K562 (cell line): Measurements from ENCODE around the gene SYK. TPM values are rescaled to one million over a fixed set of nuclear protein-coding genes. Genes with fewer than 3 reads are reported as not detected.

Experiments used
- ATAC-seq: fragments of 200-7000 bp; cut with Tn5 transposase; 3 replicates; pipeline ENCODE4 v1.9.1; 2020; ENCODE audit warnings: moderate library complexity
- BruUV-seq: library from RNA; stranded (reverse); fragments of 400-500 nt; replicated peaks from 2 replicates; lab custom pipeline; 2021; lab: Mats Ljungman, UMichigan
- CTCF ChIA-PET: fragments of 300-600 bp; formaldehyde crosslinking; extraction: SDS; loops from one replicate; lab custom pipeline; 2021; ENCODE audit warnings: low intra/inter-chr PET ratio; lab: Yijun Ruan, JAX
- POLR2A ChIA-PET: fragments of 300-600, 350-650 bp; sonication (Branson Sonifier 250); formaldehyde crosslinking; extraction: SDS; loops from one replicate; lab custom pipeline; 2021; ENCODE audit warnings: antibody characterized with exemption, inconsistent platforms; lab: Yijun Ruan, JAX
- DNase-seq, 4 experiments: peaks; one replicate each; pipeline versions ENCODE4 v3.0.0 to v3.0.0-alpha.2; 2011 to 2018; ENCODE audit warnings: low spot score in 3 of 4, mixed read lengths in 3 of 4; ENCODE audit errors: extremely low read depth in 1 of 4
- FAIRE-seq: peaks from 2 replicates; lab custom pipeline; 2011; peaks lifted over from hg19 to GRCh38; lab: Jason Lieb, UNC
- H2AFZ ChIP-seq: 2 replicates; pipeline ENCODE4 v1.6.0; 2011; ENCODE audit warnings: low read depth, low read length, control low read depth, inconsistent platforms
- H3K27ac ChIP-seq: fragments of 200-600 bp; 3 replicates; pipeline ENCODE4 v1.8.0; 2011; ENCODE audit warnings: low read depth, mild to moderate bottlenecking, control low read depth, inconsistent platforms, low read length, moderate library complexity, mixed read lengths; ENCODE audit errors: extremely low read depth
- H3K27me3 ChIP-seq, 2 experiments: fragments of 300-600 bp in 1 of 2; 2 replicates in 1 of 2; 3 replicates in 1 of 2; pipeline versions ENCODE4 v1.6.0 to v1.8.0; 2011; ENCODE audit warnings: inconsistent platforms in 2 of 2, low read length in 2 of 2, mild to moderate bottlenecking in 1 of 2, mixed read lengths in 1 of 2, moderate library complexity in 1 of 2; ENCODE audit not compliant: control insufficient read depth in 2 of 2, insufficient read depth in 2 of 2
- H3K36me3 ChIP-seq: fragments of 300-600 bp; 3 replicates; pipeline ENCODE4 v1.8.0; 2011; ENCODE audit warnings: mild to moderate bottlenecking, low read length, inconsistent platforms; ENCODE audit not compliant: control insufficient read depth, insufficient read depth
- H3K4me1 ChIP-seq, 2 experiments: fragments of 200-600 bp in 1 of 2; replicated peaks in 1 of 2; 2 replicates in 1 of 2; 3 replicates in 1 of 2; pipeline versions ENCODE4 v1.5.1 to v1.8.0; 2011; ENCODE audit warnings: inconsistent platforms in 2 of 2, low read length in 2 of 2, mild to moderate bottlenecking in 1 of 2, mixed read lengths in 1 of 2, moderate library complexity in 1 of 2; ENCODE audit not compliant: control insufficient read depth in 2 of 2, insufficient read depth in 2 of 2
- H3K4me2 ChIP-seq: 2 replicates; pipeline ENCODE4 v1.6.1; 2011; ENCODE audit warnings: low read length, control low read depth, inconsistent platforms, mixed read lengths; ENCODE audit not compliant: insufficient read depth
- H3K4me3 ChIP-seq: fragments of 200-600 bp; sonication (generic), shearing (Covaris generic); 2 replicates; pipeline ENCODE4 v1.5.1; 2016; ENCODE audit warnings: control low read depth, inconsistent platforms
- H3K79me2 ChIP-seq: fragments of 200-600 bp; 3 replicates; pipeline ENCODE4 v1.8.0; 2011; ENCODE audit warnings: low read length, inconsistent platforms; ENCODE audit not compliant: control insufficient read depth, insufficient read depth
- H3K9ac ChIP-seq, 2 experiments: 2 replicates each; pipeline versions ENCODE4 v1.6.0 to v1.6.1; 2011; ENCODE audit warnings: low read depth in 2 of 2, low read length in 2 of 2, control low read depth in 1 of 2, inconsistent platforms in 1 of 2, mild to moderate bottlenecking in 1 of 2, mixed read lengths in 1 of 2; ENCODE audit not compliant: insufficient read depth in 1 of 2
- H3K9me1 ChIP-seq: one replicate; pipeline ENCODE4 v1.6.0; 2011; ENCODE audit warnings: inconsistent platforms, mild to moderate bottlenecking, low read length, moderate library complexity; ENCODE audit not compliant: control insufficient read depth, insufficient read depth
- H3K9me3 ChIP-seq: replicated peaks from 2 replicates; pipeline ENCODE4 v1.5.1; 2011; ENCODE audit warnings: low read depth, low read length, inconsistent platforms; ENCODE audit not compliant: control insufficient read depth, insufficient read depth
- H4K20me1 ChIP-seq: replicated peaks from 2 replicates; pipeline ENCODE4 v1.6.1; 2011; ENCODE audit warnings: low read length, inconsistent platforms, mixed read lengths; ENCODE audit not compliant: control insufficient read depth, insufficient read depth
- HDAC8 ChIP-seq: fragments of 450-650 bp; IDR thresholded peaks from 2 replicates; pipeline ENCODE4 v1.6.1; 2016; ENCODE audit warnings: mild to moderate bottlenecking, missing genetic modification characterization, moderate library complexity, missing compliant biosample characterization
- HMGN3 ChIP-seq: IDR thresholded peaks from 2 replicates; pipeline ENCODE4 v1.6.1; 2011; ENCODE audit warnings: borderline replicate concordance, low read depth, mild to moderate bottlenecking, mixed read lengths, low read length; ENCODE audit not compliant: insufficient read length; ENCODE audit errors: extremely low read depth
- NFIC ChIP-seq: fragments of 450-650 bp; IDR thresholded peaks from 2 replicates; pipeline ENCODE4 v1.6.1; 2017; ENCODE audit warnings: mild to moderate bottlenecking, inconsistent platforms
- NFIX ChIP-seq: fragments of 250-450 bp; sonication (Bioruptor Pico); IDR thresholded peaks from 2 replicates; pipeline ENCODE4 v1.4.0; 2020; ENCODE audit warnings: low read depth, mild to moderate bottlenecking, moderate library complexity
- RBM25 ChIP-seq: fragments of 200-400 bp; formaldehyde crosslinking; IDR thresholded peaks from 2 replicates; pipeline ENCODE4 v1.6.1; 2018; ENCODE audit warnings: low read length, low read depth, moderate library complexity; ENCODE audit not compliant: severe bottlenecking
- SPI1 ChIP-seq: IDR thresholded peaks from 2 replicates; pipeline ENCODE4 v1.6.1; 2011; ENCODE audit warnings: low read depth, low read length, control low read depth, borderline replicate concordance
- YBX1 ChIP-seq: fragments of 450-650 bp; IDR thresholded peaks from 2 replicates; pipeline ENCODE4 v1.7.1; 2016; ENCODE audit warnings: mild to moderate bottlenecking
- ZNF41 ChIP-seq: fragments of 250-450 bp; sonication (Bioruptor Pico); conservative IDR thresholded peaks from 2 replicates; pipeline ENCODE4 v1.4.0; 2020; ENCODE audit warnings: mild to moderate bottlenecking
- WGBS: fragments of 100-300 bp; shearing (Covaris generic); methylation state at CpG from one replicate; pipeline ENCODE4 v1.1.6; 2016; ENCODE audit warnings: low coverage, mixed read lengths; ENCODE audit not compliant: insufficient coverage; ENCODE audit errors: missing lambda C conversion rate; 5-methylcytosine and 5-hydroxymethylcytosine counted together
- in situ Hi-C: fragments of 300-500 bp; cut with MboI; formaldehyde crosslinking; loops from 4 replicates; pipeline ENCODE4 v1.15.0; 2018; ENCODE audit warnings: inconsistent platforms, mixed read lengths
- intact Hi-C: fragments of 100-400 bp; cut with micrococcal nuclease; formaldehyde crosslinking; loops from 2 replicates; pipeline ENCODE4 v1.14.2; 2022
- polyA plus RNA-seq, 8 experiments: library from polyadenylated mRNA; depleted of rRNA in 4 of 8; stranded (reverse) in 5 of 8; unstranded in 3 of 8; fragments of >200 nt; fragmentation: Nextera tagmentation in 2 of 8; fragmentation: Illumina TruSeq in 1 of 8; extraction: Ambion mirVana in 2 of 8; extraction: Trizol in 1 of 8; gene quantifications; 2 replicates each; pipeline versions ENCODE4 v1.2.1 to v1.2.3, GENCODE V29; 2011 to 2014; ENCODE audit warnings: inconsistent platforms in 1 of 8, missing spikeins in 1 of 8
- total RNA-seq, 7 experiments: library from RNA; depleted of rRNA in 6 of 7; stranded (reverse); fragments of >200 nt in 6 of 7; fragmentation: Illumina TruSeq in 2 of 7; extraction: Trizol in 2 of 7; gene quantifications; 2 replicates each; pipeline versions ENCODE4 v1.2.1 to v1.2.3, GENCODE V29; 2011 to 2021; ENCODE audit warnings: low replicate concordance in 1 of 7
- TF ChIP-seq, protein P1 (sequence below): IDR thresholded peaks from 2 replicates; pipeline ENCODE4 v1.6.1; 2016; ENCODE audit warnings: missing genetic modification characterization, missing compliant biosample characterization

The SYK gene
- total and polyA plus RNA-seq, 9 of the 15 experiments (the other 6 are each of a cell fraction or from before 2014, with no cell fraction given) = 3.9 to 32.7 (median 16.7) TPM

DNA sequence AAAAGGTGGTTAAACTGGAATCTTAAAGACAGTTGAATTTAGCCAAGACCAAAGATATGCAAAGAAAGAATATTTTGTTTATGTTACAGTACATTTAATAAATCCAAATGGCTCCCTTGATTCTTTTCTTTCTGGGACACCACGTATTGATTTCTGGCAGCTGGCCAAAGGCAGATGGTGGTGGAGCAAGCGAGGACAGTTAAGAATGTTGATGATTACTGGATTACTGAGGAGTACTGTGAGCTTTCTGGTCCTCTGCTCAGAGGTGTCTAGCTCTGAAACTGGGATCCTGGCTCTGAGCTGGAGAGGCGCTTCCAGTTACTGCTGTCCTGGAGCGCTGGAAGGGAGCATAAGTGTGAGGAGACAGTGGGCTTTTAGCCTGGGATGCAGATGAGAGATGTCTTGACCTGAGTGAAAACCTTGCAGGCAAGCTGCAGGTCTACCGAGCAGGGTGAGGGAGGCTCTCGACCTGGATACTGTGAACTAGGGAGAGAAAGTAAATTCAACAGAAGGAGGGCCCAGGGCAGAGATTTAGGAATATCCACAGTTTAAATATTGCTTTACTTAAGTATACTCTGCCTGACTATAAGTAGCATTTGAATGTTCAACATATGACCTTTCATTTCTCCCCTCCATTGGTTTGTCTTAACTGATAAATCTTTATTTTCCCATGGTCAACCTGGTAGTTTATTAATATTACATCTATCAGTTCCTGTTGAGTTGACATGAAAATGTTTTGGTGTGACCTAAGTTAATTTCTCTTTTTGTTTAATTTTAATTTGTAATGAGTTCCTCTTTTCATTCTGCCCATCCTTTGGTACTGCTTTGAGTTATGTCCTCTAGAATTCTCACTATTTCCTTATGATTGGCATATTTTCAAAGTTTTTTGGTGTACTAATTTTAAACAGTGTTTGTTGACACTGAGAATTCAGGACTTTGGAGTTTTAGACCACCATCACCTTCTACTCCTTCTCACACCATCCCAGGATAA, 3.7 kb downstream of the SYK start:
- WGBS = 13% methylated on average over 5 of the region's 6 CpGs
- Histone ChIP-seq H3K4me1 (peaks cover 11 to 19% of the 10 kb centered on the region in 2 experiments), H3K4me3 (no peak overlapping the region), H2AFZ (no peak overlapping the region), H3K9me1 (no peaks in the 10 kb centered on the region), H3K36me3 (peaks cover 6% of the 10 kb centered on the region), H3K4me2 (no peak overlapping the region; the same call in 1 of the 2 replicates), H3K27me3 (no peaks in the 10 kb centered on the region), H4K20me1 (no peaks in the 10 kb centered on the region; the same call in 1 of the 2 replicates), H3K79me2 (peaks cover 48% of the 10 kb centered on the region), H3K9me3 (no peaks in the 10 kb centered on the region), H3K27ac (no peak overlapping the region), H3K9ac (no peak overlapping the region)
- intact Hi-C loops (no loop called here), in situ Hi-C loops (no loop called here)
- CTCF ChIA-PET = no interaction called here
- BruUV-seq = no TSS peak
- TF ChIP-seq SPI1 (no peak), HMGN3 (no peak), NFIX (CRISPR knock-in tag) (peak; percentile 75), HDAC8 (tag) (no peak), ZNF41 (no peak), YBX1 (no peak), NFIC (peak; percentile 95), RBM25 (no peak)
- TF ChIP-seq, protein P1, sequence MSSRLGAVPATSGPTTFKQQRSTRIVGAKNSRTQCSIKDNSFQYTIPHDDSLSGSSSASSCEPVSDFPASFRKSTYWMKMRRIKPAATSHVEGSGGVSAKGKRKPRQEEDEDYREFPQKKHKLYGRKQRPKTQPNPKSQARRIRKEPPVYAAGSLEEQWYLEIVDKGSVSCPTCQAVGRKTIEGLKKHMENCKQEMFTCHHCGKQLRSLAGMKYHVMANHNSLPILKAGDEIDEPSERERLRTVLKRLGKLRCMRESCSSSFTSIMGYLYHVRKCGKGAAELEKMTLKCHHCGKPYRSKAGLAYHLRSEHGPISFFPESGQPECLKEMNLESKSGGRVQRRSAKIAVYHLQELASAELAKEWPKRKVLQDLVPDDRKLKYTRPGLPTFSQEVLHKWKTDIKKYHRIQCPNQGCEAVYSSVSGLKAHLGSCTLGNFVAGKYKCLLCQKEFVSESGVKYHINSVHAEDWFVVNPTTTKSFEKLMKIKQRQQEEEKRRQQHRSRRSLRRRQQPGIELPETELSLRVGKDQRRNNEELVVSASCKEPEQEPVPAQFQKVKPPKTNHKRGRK (tag) = no peak
- FAIRE-seq (peak; percentile 56), ATAC-seq (0 out of 3 replicates have a peak, but pooled peaks have one; percentile 7), DNase-seq (peak in 2 of 4 experiments; percentile 31 to 45)
- POLR2A ChIA-PET = interaction anchor here (1.6 kb wide), 1 partner anchor 8 kb away, joined by 3 read pairs; no protein-coding TSS in a partner anchor
